GM12878 (cell line): ENCODE data around the gene LGI4. TPM values are rescaled to one million over a fixed set of nuclear protein-coding genes. Genes with fewer than 3 reads are reported as not detected.

ENCODE experiments used
- ATAC-seq: fragments of 200-7000 bp; cut with Tn5 transposase; 3 replicates; pipeline ENCODE4 v1.9.1; 2020; ENCODE audit warnings: mild to moderate bottlenecking, moderate library complexity
- BruUV-seq: library from RNA; stranded (reverse); fragments of 400-500 nt; replicated peaks from 2 replicates; lab custom pipeline; 2021; lab: Mats Ljungman, UMichigan
- CTCF ChIA-PET: fragments of 300-600 bp; sonication (Branson Sonifier 250); formaldehyde crosslinking; extraction: SDS; loops from one replicate; lab custom pipeline; 2021; ENCODE audit warnings: inconsistent platforms; lab: Yijun Ruan, JAX
- POLR2A ChIA-PET: fragments of 350-600 bp; formaldehyde crosslinking; extraction: SDS; loops from one replicate; lab custom pipeline; 2021; ENCODE audit warnings: inconsistent platforms; lab: Charles Lee
- RAD21 ChIA-PET: fragments of 300-600 bp; sonication (Branson Sonifier 250); formaldehyde crosslinking; loops from one replicate; lab custom pipeline; 2023; ENCODE audit warnings: antibody characterized with exemption; ENCODE audit not compliant: unreplicated experiment; lab: Charles Lee
- SMC1A ChIA-PET: fragments of 300-600 bp; sonication (Branson Sonifier 250); formaldehyde crosslinking; loops from one replicate; lab custom pipeline; 2023; ENCODE audit not compliant: unreplicated experiment, uncharacterized antibody; lab: Charles Lee
- DNase-seq: peaks from one replicate; pipeline ENCODE4 v3.0.0-alpha.2; 2011; ENCODE audit warnings: low read depth, low spot score
- FAIRE-seq: peaks from 3 replicates; lab custom pipeline; 2011; peaks lifted over from hg19 to GRCh38; lab: Jason Lieb, UNC
- H2AFZ ChIP-seq: 2 replicates; pipeline ENCODE4 v1.6.0; 2011; ENCODE audit warnings: low read depth, low read length, control low read depth; ENCODE audit not compliant: control insufficient read depth
- H3K27ac ChIP-seq: 2 replicates; pipeline ENCODE4 v1.5.1; 2011; ENCODE audit warnings: control low read depth; ENCODE audit not compliant: control insufficient read depth, insufficient read depth
- H3K27me3 ChIP-seq, 2 experiments: replicated peaks in 1 of 2; 2 replicates each; pipeline versions ENCODE4 v1.6.0 to v1.6.1; 2011; ENCODE audit warnings: low read length in 1 of 2; ENCODE audit not compliant: control insufficient read depth in 2 of 2, insufficient read depth in 2 of 2
- H3K36me3 ChIP-seq, 2 experiments: 2 replicates each; pipeline ENCODE4 v1.5.1; 2011; ENCODE audit warnings: low read length in 1 of 2; ENCODE audit not compliant: control insufficient read depth in 2 of 2, insufficient read depth in 2 of 2
- H3K4me1 ChIP-seq: 2 replicates; pipeline ENCODE4 v1.6.1; 2011; ENCODE audit warnings: mild to moderate bottlenecking, low read length, moderate library complexity, mixed read lengths; ENCODE audit not compliant: control insufficient read depth, insufficient read depth
- H3K4me2 ChIP-seq: 2 replicates; pipeline ENCODE4 v1.6.0; 2011; ENCODE audit warnings: control low read depth; ENCODE audit not compliant: control insufficient read depth, insufficient read depth
- H3K4me3 ChIP-seq: fragments of 200-600 bp; sonication (generic); 2 replicates; pipeline ENCODE4 v1.5.1; 2016
- H3K79me2 ChIP-seq: 2 replicates; pipeline ENCODE4 v1.6.0; 2011; ENCODE audit warnings: low read length; ENCODE audit not compliant: control insufficient read depth, insufficient read depth
- H3K9ac ChIP-seq: 2 replicates; pipeline ENCODE4 v1.8.0; 2011; ENCODE audit warnings: low read length, control low read depth, mixed read lengths; ENCODE audit not compliant: control insufficient read depth, insufficient read depth
- H3K9me3 ChIP-seq: replicated peaks from 3 replicates; pipeline ENCODE4 v1.5.1; 2011; ENCODE audit warnings: mild to moderate bottlenecking, low read length; ENCODE audit not compliant: control insufficient read depth, insufficient read depth
- H4K20me1 ChIP-seq: 2 replicates; pipeline ENCODE4 v1.6.0; 2011; ENCODE audit not compliant: control insufficient read depth, insufficient read depth
- CHD1 ChIP-seq: IDR thresholded peaks from 2 replicates; pipeline ENCODE4 v1.6.1; 2012; ENCODE audit warnings: low read depth, low read length, improper control_type of control experiment
- ETV6 ChIP-seq, 2 experiments: fragments of 450-650 bp in 1 of 2; IDR thresholded peaks in 1 of 2; conservative IDR thresholded peaks in 1 of 2; 2 replicates each; pipeline ENCODE4 v1.6.1; 2014; ENCODE audit warnings: antibody characterized with exemption in 1 of 2, borderline replicate concordance in 1 of 2, low read depth in 1 of 2, mild to moderate bottlenecking in 1 of 2, moderate library complexity in 1 of 2
- FOXK2 ChIP-seq: fragments of 450-650 bp; IDR thresholded peaks from 2 replicates; pipeline ENCODE4 v1.6.1; 2017; ENCODE audit warnings: mild to moderate bottlenecking, moderate library complexity
- PRDM15 ChIP-seq: fragments of 450-650 bp; formaldehyde crosslinking; IDR thresholded peaks from 2 replicates; pipeline ENCODE4 v1.4.0; 2020; ENCODE audit warnings: mild to moderate bottlenecking, moderate library complexity
- SKIL ChIP-seq: fragments of 450-650 bp; IDR thresholded peaks from 2 replicates; pipeline ENCODE4 v1.6.1; 2017; ENCODE audit warnings: mild to moderate bottlenecking, low read depth, inconsistent platforms; ENCODE audit not compliant: poor library complexity, severe bottlenecking
- SMC3 ChIP-seq: IDR thresholded peaks from 2 replicates; pipeline ENCODE4 v1.6.1; 2011; ENCODE audit warnings: low read length, improper control_type of control experiment, borderline replicate concordance
- TAF1 ChIP-seq: IDR thresholded peaks from 2 replicates; pipeline ENCODE4 v1.6.1; 2011; ENCODE audit warnings: mild to moderate bottlenecking, low read depth, low read length, borderline replicate concordance
- ZNF207 ChIP-seq: fragments of 450-650 bp; IDR thresholded peaks from 2 replicates; pipeline ENCODE4 v1.6.1; 2014; ENCODE audit warnings: antibody characterized with exemption, mild to moderate bottlenecking, borderline replicate concordance
- ZNF24 ChIP-seq: fragments of 450-650 bp; IDR thresholded peaks from 2 replicates; pipeline ENCODE4 v1.6.1; 2017; ENCODE audit warnings: antibody characterized with exemption, mild to moderate bottlenecking
- WGBS: methylation state at CpG from one replicate; pipeline ENCODE4 v1.1.6; 2016; ENCODE audit warnings: low lambda C conversion rate; ENCODE audit not compliant: insufficient replicate concordance, insufficient coverage; ENCODE audit errors: missing lambda C conversion rate; 5-methylcytosine and 5-hydroxymethylcytosine counted together
- in situ Hi-C: fragments of 300-500 bp; cut with MboI; formaldehyde crosslinking; loops from 9 replicates; pipeline ENCODE4 v1.14.3; 2018; ENCODE audit warnings: mixed read lengths
- intact Hi-C: fragments of 100-400 bp; cut with micrococcal nuclease; formaldehyde crosslinking; loops from one replicate; pipeline ENCODE4 v1.14.2; 2022; ENCODE audit not compliant: unreplicated experiment
- polyA plus RNA-seq, 11 experiments: library from polyadenylated mRNA; depleted of rRNA in 4 of 11; unstranded in 6 of 11; stranded (reverse) in 5 of 11; fragments of >200 nt; fragmentation: Nextera tagmentation in 4 of 11; fragmentation: Illumina TruSeq in 1 of 11; extraction: Ambion mirVana in 4 of 11; extraction: Trizol in 1 of 11; gene quantifications; 1 replicate in 1 of 11; 2 replicates in 10 of 11; pipeline versions ENCODE4 v1.2.1 to v1.2.3, GENCODE V29; 2011 to 2016; ENCODE audit warnings: inconsistent platforms in 2 of 11, missing spikeins in 2 of 11, low read depth in 1 of 11
- total RNA-seq, 4 experiments: library from RNA; depleted of rRNA in 3 of 4; stranded (reverse); fragments of >200 nt in 3 of 4; fragmentation: Illumina TruSeq in 1 of 4; extraction: Trizol in 1 of 4; gene quantifications; 2 replicates each; pipeline versions ENCODE4 v1.2.1 to v1.2.3, GENCODE V29; 2013 to 2021
- TF ChIP-seq, protein P1 (sequence below): fragments of 450-650 bp; IDR thresholded peaks from 2 replicates; pipeline ENCODE4 v1.6.1; 2016; ENCODE audit warnings: mild to moderate bottlenecking, moderate library complexity, borderline replicate concordance

LGI4 gene
- total and polyA plus RNA-seq, 10 of the 15 experiments (the other 5 are each of a cell fraction or from before 2014, with no cell fraction given) = 0.11 TPM; not detected in 9

- H3K27ac ChIP-seq = peak overlapping the region; percentile 34
- peak overlapping the region; percentile 59 for H2AFZ ChIP-seq
- in situ Hi-C loops (no loop called here), intact Hi-C loops (no loop called here)
- ATAC-seq = peak; percentile 81
- H3K79me2 ChIP-seq = peaks cover 19% of the 10 kb centered on the region
- peak; percentile 65 for FAIRE-seq
- 0% methylated on average over 20 of the region's 36 CpGs for WGBS
- peaks cover 0 to 3% of the 10 kb centered on the region in 2 experiments; a peak in 1 of 4 replicates for H3K27me3 ChIP-seq
- BruUV-seq = no TSS peak
- no peaks in the 10 kb centered on the region for H4K20me1 ChIP-seq
- peak overlapping the region; percentile 75; the same call in 1 of the 2 replicates for H3K9ac ChIP-seq
- ChIA-PET SMC1A (interaction anchor here (1.2 to 2.0 kb wide), 3 partner anchors 12 to 109 kb away, joined by 4 to 17 read pairs (median 8); partner anchors contain the start of gene FXYD7), RAD21 (interaction anchor here (0.9 to 2.3 kb wide), 5 partner anchors 12 to 63 kb away, joined by 3 to 17 read pairs (median 4); no protein-coding TSS in a partner anchor), POLR2A (interaction anchor here (0.6 to 1.5 kb wide), 9 partner anchors 13 to 201 kb away, joined by 3 to 5 read pairs (median 4); no protein-coding TSS in a partner anchor), CTCF (interaction anchor here (0.6 to 2.6 kb wide), 11 partner anchors 8 to 380 kb away, joined by 3 to 26 read pairs (median 4); partner anchors contain the start of gene FXYD7)
- H3K4me2 ChIP-seq = peak overlapping the region; percentile 81
- DNase-seq = no peak
- H3K9me3 ChIP-seq = no peaks in the 10 kb centered on the region
- H3K4me1 ChIP-seq = peaks cover 6% of the 10 kb centered on the region
- H3K4me3 ChIP-seq = peak overlapping the region; percentile 98
- peaks cover 0 to 10% of the 10 kb centered on the region in 2 experiments; a peak in 3 of 4 replicates for H3K36me3 ChIP-seq
- TF ChIP-seq ZNF24 = no peak
- no peak for TF ChIP-seq TAF1
- TF ChIP-seq CHD1 = no peak
- no peak for TF ChIP-seq PRDM15 (CRISPR knock-in tag)
- TF ChIP-seq FOXK2 = no peak
- TF ChIP-seq, protein P1, sequence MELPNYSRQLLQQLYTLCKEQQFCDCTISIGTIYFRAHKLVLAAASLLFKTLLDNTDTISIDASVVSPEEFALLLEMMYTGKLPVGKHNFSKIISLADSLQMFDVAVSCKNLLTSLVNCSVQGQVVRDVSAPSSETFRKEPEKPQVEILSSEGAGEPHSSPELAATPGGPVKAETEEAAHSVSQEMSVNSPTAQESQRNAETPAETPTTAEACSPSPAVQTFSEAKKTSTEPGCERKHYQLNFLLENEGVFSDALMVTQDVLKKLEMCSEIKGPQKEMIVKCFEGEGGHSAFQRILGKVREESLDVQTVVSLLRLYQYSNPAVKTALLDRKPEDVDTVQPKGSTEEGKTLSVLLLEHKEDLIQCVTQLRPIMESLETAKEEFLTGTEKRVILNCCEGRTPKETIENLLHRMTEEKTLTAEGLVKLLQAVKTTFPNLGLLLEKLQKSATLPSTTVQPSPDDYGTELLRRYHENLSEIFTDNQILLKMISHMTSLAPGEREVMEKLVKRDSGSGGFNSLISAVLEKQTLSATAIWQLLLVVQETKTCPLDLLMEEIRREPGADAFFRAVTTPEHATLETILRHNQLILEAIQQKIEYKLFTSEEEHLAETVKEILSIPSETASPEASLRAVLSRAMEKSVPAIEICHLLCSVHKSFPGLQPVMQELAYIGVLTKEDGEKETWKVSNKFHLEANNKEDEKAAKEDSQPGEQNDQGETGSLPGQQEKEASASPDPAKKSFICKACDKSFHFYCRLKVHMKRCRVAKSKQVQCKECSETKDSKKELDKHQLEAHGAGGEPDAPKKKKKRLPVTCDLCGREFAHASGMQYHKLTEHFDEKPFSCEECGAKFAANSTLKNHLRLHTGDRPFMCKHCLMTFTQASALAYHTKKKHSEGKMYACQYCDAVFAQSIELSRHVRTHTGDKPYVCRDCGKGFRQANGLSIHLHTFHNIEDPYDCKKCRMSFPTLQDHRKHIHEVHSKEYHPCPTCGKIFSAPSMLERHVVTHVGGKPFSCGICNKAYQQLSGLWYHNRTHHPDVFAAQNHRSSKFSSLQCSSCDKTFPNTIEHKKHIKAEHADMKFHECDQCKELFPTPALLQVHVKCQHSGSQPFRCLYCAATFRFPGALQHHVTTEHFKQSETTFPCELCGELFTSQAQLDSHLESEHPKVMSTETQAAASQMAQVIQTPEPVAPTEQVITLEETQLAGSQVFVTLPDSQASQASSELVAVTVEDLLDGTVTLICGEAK = no peak
- no peak for TF ChIP-seq ETV6 (conservative IDR thresholded peaks at IDR 0.05 in 1 of 2, IDR thresholded peaks at IDR 0.05 in 1 of 2; ENCODE audit: borderline replicate concordance in 1 of 2, low read depth in 1 of 2)
- TF ChIP-seq ZNF207 = no peak
- peak; percentile 37; the same call in 1 of the 2 replicates for TF ChIP-seq SMC3
- no peak for TF ChIP-seq SKIL
Measured at GRCh38 chr19:35153701-35154524, 19.1 kb upstream of the LGI4 start.
